Activated CD8-positive, alpha-beta memory T cell treated with anti-CD3 and anti-CD28 coated beads for 24 hours (primary cell): ENCODE results near the gene ARFIP1.

Experiments used
- DNase-seq: peaks from one replicate; pipeline ENCODE4 v3.0.0-alpha.2; 2020

Gene ARFIP1

GRCh38 chr4:152901205-152901604 is 121.5 kb downstream of the ARFIP1 start:
- DNase-seq, result no peak

- no peak for DNase-seq
Measured at GRCh38 chr4:152903658-152904057, 123.9 kb downstream of the ARFIP1 start.

- DNase-seq, result no peak
Measured at GRCh38 chr4:152909901-152910300, 130.1 kb downstream of the ARFIP1 start.

GRCh38 chr4:152910521-152910920 is 130.8 kb downstream of the ARFIP1 start:
- DNase-seq, result no peak

- DNase-seq, result no peak
Measured at GRCh38 chr4:152917543-152918395, 138.0 kb downstream of the ARFIP1 start.

- DNase-seq, result no peak
Measured at GRCh38 chr4:152919826-152920225, 140.1 kb downstream of the ARFIP1 start.

- DNase-seq, result no peak
Measured at GRCh38 chr4:152920768-152921167, 141.0 kb downstream of the ARFIP1 start.

GRCh38 chr4:152921284-152921683 is 141.5 kb downstream of the ARFIP1 start:
- DNase-seq, result no peak

- no peak for DNase-seq
Measured at GRCh38 chr4:152925851-152926250, 146.1 kb downstream of the ARFIP1 start.

- no peak for DNase-seq
Measured at GRCh38 chr4:152926959-152927358, 147.2 kb downstream of the ARFIP1 start.

GRCh38 chr4:152927737-152928136 is 148.0 kb downstream of the ARFIP1 start:
- no peak for DNase-seq

- no peak for DNase-seq
Measured at GRCh38 chr4:152928286-152928685, 148.5 kb downstream of the ARFIP1 start.

GRCh38 chr4:152929888-152930287 is 150.1 kb downstream of the ARFIP1 start:
- DNase-seq, result no peak

GRCh38 chr4:152935143-152935542 is 155.4 kb downstream of the ARFIP1 start:
- DNase-seq, result no peak

GRCh38 chr4:152935631-152936445 is 156.1 kb downstream of the ARFIP1 start, which contains the start of gene FHDC1:
TSS of gene FHDC1 (plus strand) at chr4:152936323. CDS start at chr4:152943058, 6,735 bp downstream.
- DNase-seq, result peak; percentile 59

GRCh38 chr4:152936446-152937335 is 156.9 kb downstream of the ARFIP1 start:
- DNase-seq, result peak; percentile 69

- peak; percentile 67 for DNase-seq
Measured at GRCh38 chr4:152937336-152938236, 157.8 kb downstream of the ARFIP1 start.

- no peak for DNase-seq
Measured at GRCh38 chr4:152938237-152938947, 158.6 kb downstream of the ARFIP1 start.

GRCh38 chr4:152939621-152940020 is 159.9 kb downstream of the ARFIP1 start:
- no peak for DNase-seq

- DNase-seq, result no peak
Measured at GRCh38 chr4:152940461-152940860, 160.7 kb downstream of the ARFIP1 start.

- no peak for DNase-seq
Measured at GRCh38 chr4:152941411-152941810, 161.7 kb downstream of the ARFIP1 start.
